Endothelial cell of umbilical vein (primary cell): ENCODE data around the gene ATP10A. TPM values are rescaled to one million over a fixed set of nuclear protein-coding genes. Genes with fewer than 3 reads are reported as not detected.

Experiments
- BruUV-seq: library from RNA; stranded (reverse); fragments of 400-500 nt; replicated peaks from 2 replicates; lab custom pipeline; 2021; lab: Mats Ljungman, UMichigan
- CTCF ChIA-PET: fragments of 300-600, 350-600 bp; sonication (Branson Sonifier 250); formaldehyde crosslinking; loops from one replicate; lab custom pipeline; 2021; ENCODE audit warnings: antibody characterized with exemption, inconsistent platforms; lab: Charles Lee
- POLR2A ChIA-PET: fragments of 300-600, 350-600 bp; sonication (Branson Sonifier 250); formaldehyde crosslinking; loops from one replicate; lab custom pipeline; 2021; ENCODE audit warnings: antibody characterized with exemption, inconsistent platforms; lab: Charles Lee
- DNase-seq: peaks from one replicate; pipeline ENCODE4 v3.0.0-alpha.2; 2011; ENCODE audit warnings: low read depth, low spot score
- FAIRE-seq: peaks from 2 replicates; lab custom pipeline; 2011; peaks lifted over from hg19 to GRCh38; lab: Jason Lieb, UNC
- H2AFZ ChIP-seq: 2 replicates; pipeline ENCODE4 v1.6.0; 2012; ENCODE audit warnings: low read depth, low read length, control low read depth, inconsistent platforms
- H3K27ac ChIP-seq: 2 replicates; pipeline ENCODE4 v1.5.1; 2011; ENCODE audit warnings: low read depth, mild to moderate bottlenecking, control low read depth, low read length, moderate library complexity; ENCODE audit not compliant: insufficient read depth
- H3K27me3 ChIP-seq, 2 experiments: 2 replicates each; pipeline versions ENCODE4 v1.6.0 to v1.6.1; 2011; ENCODE audit warnings: low read length in 2 of 2, mixed read lengths in 1 of 2; ENCODE audit not compliant: control insufficient read depth in 2 of 2, insufficient read depth in 2 of 2
- H3K36me3 ChIP-seq, 2 experiments: 2 replicates in 1 of 2; 3 replicates in 1 of 2; pipeline ENCODE4 v1.5.1; 2011; ENCODE audit warnings: low read length in 2 of 2, mild to moderate bottlenecking in 1 of 2, moderate library complexity in 1 of 2; ENCODE audit not compliant: control insufficient read depth in 2 of 2, insufficient read depth in 2 of 2; ENCODE audit errors: extremely low read depth in 1 of 2
- H3K4me1 ChIP-seq: 3 replicates; pipeline ENCODE4 v1.5.1; 2011; ENCODE audit warnings: mild to moderate bottlenecking, low read length; ENCODE audit not compliant: control insufficient read depth, insufficient read depth; ENCODE audit errors: extremely low read depth
- H3K4me2 ChIP-seq: 2 replicates; pipeline ENCODE4 v1.6.1; 2011; ENCODE audit warnings: low read length, control low read depth, mixed read lengths; ENCODE audit not compliant: insufficient read depth
- H3K4me3 ChIP-seq, 3 experiments: fragments of 200-600 bp in 1 of 3; sonication (generic), shearing (Covaris generic) in 1 of 3; replicated peaks in 1 of 3; 2 replicates each; pipeline ENCODE4 v1.5.1; 2011 to 2016; ENCODE audit warnings: control low read depth in 3 of 3, low read length in 3 of 3, mild to moderate bottlenecking in 2 of 3, inconsistent platforms in 1 of 3, low read depth in 1 of 3, moderate library complexity in 1 of 3; ENCODE audit not compliant: insufficient read depth in 1 of 3
- H3K79me2 ChIP-seq: 2 replicates; pipeline ENCODE4 v1.6.0; 2012; ENCODE audit warnings: low read length, inconsistent platforms; ENCODE audit not compliant: control insufficient read depth, insufficient read depth
- H3K9ac ChIP-seq: replicated peaks from 2 replicates; pipeline ENCODE3; 2011; ENCODE audit warnings: low read length, control low read depth; ENCODE audit not compliant: insufficient read depth; ENCODE audit errors: extremely low read depth
- H3K9me1 ChIP-seq: replicated peaks from 3 replicates; pipeline ENCODE4 v1.6.0; 2011; ENCODE audit warnings: mild to moderate bottlenecking, low read length; ENCODE audit not compliant: control insufficient read depth, insufficient read depth; ENCODE audit errors: extremely low read depth
- H3K9me3 ChIP-seq: replicated peaks from 2 replicates; pipeline ENCODE4 v1.5.1; 2012; ENCODE audit warnings: low read length, inconsistent platforms; ENCODE audit not compliant: control insufficient read depth, insufficient read depth
- H4K20me1 ChIP-seq: replicated peaks from 2 replicates; pipeline ENCODE3; 2011; ENCODE audit warnings: mild to moderate bottlenecking, low read length; ENCODE audit not compliant: control insufficient read depth, insufficient read depth; ENCODE audit errors: extremely low read depth
- CTCF ChIP-seq, 2 donors: IDR thresholded peaks; 1 replicate in 1 of 2; 2 replicates in 1 of 2; pipeline ENCODE4 v1.5.1; 2011; ENCODE audit warnings: low read length in 2 of 2, mild to moderate bottlenecking in 2 of 2, moderate library complexity in 2 of 2, control low read depth in 1 of 2, inconsistent platforms in 1 of 2, low read depth in 1 of 2; ENCODE audit not compliant: insufficient read depth in 1 of 2; ENCODE audit errors: extremely low read depth in 1 of 2
- EZH2 ChIP-seq: IDR thresholded peaks from 2 replicates; pipeline ENCODE4 v1.6.1; 2012; ENCODE audit warnings: borderline replicate concordance, low read depth, mild to moderate bottlenecking, moderate library complexity, low read length, inconsistent platforms; ENCODE audit not compliant: severe bottlenecking
- FOS ChIP-seq: IDR thresholded peaks from 2 replicates; pipeline ENCODE4 v1.6.1; 2011; ENCODE audit warnings: mild to moderate bottlenecking, low read length, moderate library complexity, borderline replicate concordance; ENCODE audit not compliant: insufficient read depth
- GATA2 ChIP-seq: IDR thresholded peaks from 2 replicates; pipeline ENCODE4 v1.7.0; 2011; ENCODE audit warnings: low read depth, mild to moderate bottlenecking, moderate library complexity, mixed read lengths, low read length; ENCODE audit not compliant: insufficient read length, insufficient read depth
- JUN ChIP-seq: IDR thresholded peaks from 2 replicates; pipeline ENCODE4 v1.6.1; 2011; ENCODE audit warnings: borderline replicate concordance, low read depth; ENCODE audit not compliant: insufficient read length, insufficient read depth
- MYC ChIP-seq: IDR thresholded peaks from one replicate; pipeline ENCODE4 v1.6.1; 2011; ENCODE audit warnings: mild to moderate bottlenecking, low read depth, low read length
- POLR2AphosphoS5 ChIP-seq: IDR thresholded peaks from 2 replicates; pipeline ENCODE4 v1.6.1; 2012; ENCODE audit warnings: low read depth, mild to moderate bottlenecking, control low read depth, low read length, moderate library complexity; ENCODE audit not compliant: insufficient read depth
- dilution Hi-C: fragments of 300-500 bp; cut with MboI; formaldehyde crosslinking; loops from one replicate; pipeline ENCODE4 v1.15.0; 2019; ENCODE audit warnings: low sequenced_read_pairs; ENCODE audit not compliant: extremely low pct_ligation_motif_present
- intact Hi-C: fragments of 100-400 bp; cut with micrococcal nuclease; formaldehyde crosslinking; loops from one replicate; pipeline ENCODE4 v1.10.0; 2022
- polyA plus RNA-seq, 4 experiments: library from polyadenylated mRNA; depleted of rRNA in 3 of 4; stranded (reverse) in 3 of 4; unstranded in 1 of 4; fragments of >200 nt; gene quantifications; 2 replicates each; pipeline versions ENCODE4 v1.2.1 to v1.2.3, GENCODE V29; 2011 to 2012; ENCODE audit warnings: missing spikeins in 1 of 4
- total RNA-seq: library from RNA; stranded (reverse); gene quantifications from 2 replicates; pipeline ENCODE4 v1.2.3, GENCODE V29; 2021

Gene ATP10A
- total and polyA plus RNA-seq, 2 donors (not counting 3 experiments of a cell fraction or from before 2014, with no cell fraction given): not detected

- H3K27me3 ChIP-seq: no peaks in the 10 kb centered on the region
- H3K9me3 ChIP-seq: peaks cover 9% of the 10 kb centered on the region
- TF ChIP-seq FOS (no peak), CTCF (IDR thresholded peaks at IDR 0.05; ENCODE audit: extremely low read depth in 1 of 2, insufficient read depth in 1 of 2, low read depth in 1 of 2, low read length in 2 of 2) (no peak), GATA2 (no peak), POLR2AphosphoS5 (no peak), JUN (no peak), MYC (no peak), EZH2 (no peak)
- no peak overlapping the region for H3K27ac ChIP-seq
- intact Hi-C loops: no loop called here
- H4K20me1 ChIP-seq: no peaks in the 10 kb centered on the region
- ChIA-PET POLR2A (no interaction called here), CTCF (no interaction called here)
- no TSS peak for BruUV-seq
- dilution Hi-C loops: no loop called here
- H3K79me2 ChIP-seq: no peaks in the 10 kb centered on the region
- H3K4me2 ChIP-seq: no peak overlapping the region
- no peak overlapping the region for H2AFZ ChIP-seq
- no peak for DNase-seq
- H3K4me1 ChIP-seq: no peaks in the 10 kb centered on the region
- H3K4me3 ChIP-seq: no peak overlapping the region
- no peak overlapping the region for H3K9ac ChIP-seq
- H3K36me3 ChIP-seq: no peaks in the 10 kb centered on the region
- no peaks in the 10 kb centered on the region for H3K9me1 ChIP-seq
- no peak for FAIRE-seq
Measured at GRCh38 chr15:25679964-25680685, 183.0 kb downstream of the ATP10A start.
